Mesothelial cell of epicardium (in vitro differentiated cells): ENCODE data around the gene PDE7B. TPM values are rescaled to one million over a fixed set of nuclear protein-coding genes. Genes with fewer than 3 reads are reported as not detected.
A peak's percentile ranks its signal among the peaks of the same experiment; 100 is the strongest.

Source experiments
- DNase-seq, 2 experiments: peaks; one replicate each; pipeline ENCODE4 v3.0.0; 2021; ENCODE audit warnings: low spot score in 2 of 2; ENCODE audit not compliant: unreplicated experiment in 2 of 2
- H3K27ac Mint-ChIP-seq: 2 replicates; pipeline ENCODE4 v1.8.0; 2021; ENCODE audit warnings: mixed read lengths
- H3K27me3 Mint-ChIP-seq: 2 replicates; pipeline ENCODE4 v1.8.0; 2021; ENCODE audit warnings: low read depth, mixed read lengths
- H3K36me3 Mint-ChIP-seq: 2 replicates; pipeline ENCODE4 v1.8.0; 2021; ENCODE audit warnings: mixed read lengths
- H3K4me1 Mint-ChIP-seq: 2 replicates; pipeline ENCODE4 v1.8.0; 2021; ENCODE audit warnings: mixed read lengths
- H3K4me3 Mint-ChIP-seq: 2 replicates; pipeline ENCODE4 v1.8.0; 2021; ENCODE audit warnings: mild to moderate bottlenecking, moderate library complexity, mixed read lengths
- H3K9me3 Mint-ChIP-seq: 2 replicates; pipeline ENCODE4 v1.8.0; 2021; ENCODE audit warnings: mixed read lengths
- CTCF ChIP-seq: fragments of 200-600 bp; sonication (generic); IDR thresholded peaks from one replicate; pipeline ENCODE4 v1.5.0; 2021; ENCODE audit warnings: antibody characterized with exemption; ENCODE audit not compliant: unreplicated experiment
- total RNA-seq: library from RNA; stranded (reverse); gene quantifications from 3 replicates; pipeline ENCODE4 v1.2.1, GENCODE V29; 2021

The PDE7B gene
- total RNA-seq, 1 donor from 2014 or later, result 18.2 TPM

- Mint-ChIP-seq H3K27ac (no peak overlapping the region), H3K4me3 (no peak overlapping the region)
- TF ChIP-seq CTCF, result no peak
Measured at GRCh38 chr6:136155191-136155590, 303.7 kb downstream of the PDE7B start.

GRCh38 chr6:136157743-136158142 is 306.2 kb downstream of the PDE7B start:
- Mint-ChIP-seq H3K36me3 (peaks cover 22% of the 10 kb centered on the region), H3K4me1 (peaks cover 11% of the 10 kb centered on the region), H3K9me3 (peaks cover 8% of the 10 kb centered on the region), H3K27me3 (no peaks in the 10 kb centered on the region), H3K4me3 (no peak overlapping the region), H3K27ac (peak overlapping the region; percentile 15)
- DNase-seq, result no peak
- TF ChIP-seq CTCF, result no peak

More at GRCh38 chr6:136155191-136155590, 303.7 kb downstream of the PDE7B start:
- Mint-ChIP-seq H3K9me3 (no peaks in the 10 kb centered on the region), H3K36me3 (peaks cover 15% of the 10 kb centered on the region), H3K27me3 (no peaks in the 10 kb centered on the region), H3K4me1 (peaks cover 3% of the 10 kb centered on the region)
- no peak for DNase-seq

GRCh38 chr6:136158387-136158821 is 306.9 kb downstream of the PDE7B start:
- Mint-ChIP-seq H3K36me3 (peaks cover 24% of the 10 kb centered on the region), H3K27me3 (no peaks in the 10 kb centered on the region), H3K9me3 (peaks cover 8% of the 10 kb centered on the region), H3K27ac (peak overlapping the region; percentile 73), H3K4me3 (no peak overlapping the region), H3K4me1 (peaks cover 11% of the 10 kb centered on the region)
- DNase-seq, result no peak
- TF ChIP-seq CTCF, result no peak

- Mint-ChIP-seq H3K27ac (no peak overlapping the region), H3K9me3 (peaks cover 12% of the 10 kb centered on the region), H3K4me1 (peaks cover 11% of the 10 kb centered on the region), H3K4me3 (no peak overlapping the region), H3K36me3 (peaks cover 30% of the 10 kb centered on the region), H3K27me3 (no peaks in the 10 kb centered on the region)
- TF ChIP-seq CTCF, result no peak
- DNase-seq, result no peak
Measured at GRCh38 chr6:136158971-136159370, 307.5 kb downstream of the PDE7B start.

GRCh38 chr6:136160250-136160649 is 308.7 kb downstream of the PDE7B start:
- Mint-ChIP-seq H3K4me3 (no peak overlapping the region), H3K9me3 (peaks cover 12% of the 10 kb centered on the region), H3K27ac (peak overlapping the region; percentile 5), H3K27me3 (no peaks in the 10 kb centered on the region), H3K36me3 (peaks cover 28% of the 10 kb centered on the region), H3K4me1 (peaks cover 11% of the 10 kb centered on the region)
- TF ChIP-seq CTCF, result no peak
- no peak for DNase-seq

GRCh38 chr6:136161950-136162349 is 310.4 kb downstream of the PDE7B start:
- peaks cover 39% of the 10 kb centered on the region for H3K36me3 Mint-ChIP-seq
- H3K27ac Mint-ChIP-seq, result no peak overlapping the region
- no peak for DNase-seq
- peaks cover 11% of the 10 kb centered on the region for H3K4me1 Mint-ChIP-seq
- H3K9me3 Mint-ChIP-seq, result peaks cover 21% of the 10 kb centered on the region
- TF ChIP-seq CTCF, result no peak
- H3K27me3 Mint-ChIP-seq, result no peaks in the 10 kb centered on the region
- H3K4me3 Mint-ChIP-seq, result no peak overlapping the region
